ENCODE results near the gene PDCD4. TPM values are rescaled to one million over a fixed set of nuclear protein-coding genes. Genes with fewer than 3 reads are reported as not detected.

Gene PDCD4
- total and polyA plus RNA-seq, 2 donors (not counting 3 experiments of a cell fraction or from before 2014, with no cell fraction given) = 14.4 to 47.9 TPM

DNA sequence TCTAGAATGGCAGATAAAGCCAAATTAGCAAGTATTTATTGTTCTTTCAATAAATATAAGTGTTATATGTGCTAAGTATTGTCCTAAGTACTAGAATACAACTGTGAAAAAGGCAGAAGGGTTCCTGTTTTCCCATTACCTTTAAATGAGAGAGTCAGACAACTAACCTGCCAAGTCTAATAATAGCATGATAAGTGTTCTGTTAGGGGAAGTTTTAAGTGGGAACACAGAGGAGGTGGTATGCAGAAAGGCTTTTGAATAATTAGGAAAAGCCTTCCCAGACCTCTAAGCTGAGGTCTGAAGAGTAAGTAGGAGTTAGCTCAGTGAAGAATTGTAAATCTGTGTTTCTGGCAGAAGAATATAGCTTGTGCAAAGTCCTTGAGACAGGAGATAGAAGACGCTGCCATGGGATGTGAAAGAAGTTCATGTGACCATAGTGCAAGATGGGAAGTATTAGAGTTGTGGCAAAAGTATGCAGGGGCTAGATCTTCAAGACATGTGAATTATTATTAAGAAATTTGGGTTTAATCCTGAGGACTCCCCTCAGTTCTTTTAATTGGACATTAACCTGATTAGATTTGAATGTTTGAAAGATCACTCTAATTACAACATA is 60.1 kb downstream of the PDCD4 start:
- H3K27ac ChIP-seq (ENCODE audit: insufficient read depth, low read depth, low read length) = no peak overlapping the region
- no peak overlapping the region for H3K9ac ChIP-seq (replicated peaks; ENCODE audit: extremely low read depth, insufficient read depth, low read length)
- no peak overlapping the region for H3K4me3 ChIP-seq (replicated peaks in 1 of 3; ENCODE audit: insufficient read depth in 1 of 3, low read depth in 1 of 3, low read length in 3 of 3)
- dilution Hi-C loops (cut with MboI; ENCODE audit: extremely low pct_ligation_motif_present, low sequenced_read_pairs) = no loop called here
- no peak for DNase-seq (ENCODE audit: low read depth, low spot score)
- no TSS peak for BruUV-seq (replicated peaks)
- no peak for TF ChIP-seq FOS (IDR thresholded peaks at IDR 0.05; ENCODE audit: borderline replicate concordance, insufficient read depth, low read length)
- no peak for TF ChIP-seq POLR2AphosphoS5 (IDR thresholded peaks at IDR 0.05; ENCODE audit: insufficient read depth, low read depth, low read length)
- no peaks in the 10 kb centered on the region for H3K9me3 ChIP-seq (replicated peaks; ENCODE audit: control insufficient read depth, insufficient read depth, low read length)
- ChIA-PET CTCF (interaction anchor here (0.9 to 1.2 kb wide), 2 partner anchors 67 to 1206 kb away, joined by 3 read pairs; no protein-coding TSS in a partner anchor), POLR2A (no interaction called here)
- no peaks in the 10 kb centered on the region for H3K36me3 ChIP-seq (ENCODE audit: control insufficient read depth in 2 of 2, extremely low read depth in 1 of 2, insufficient read depth in 2 of 2, low read length in 2 of 2)
- H4K20me1 ChIP-seq (replicated peaks; ENCODE audit: control insufficient read depth, extremely low read depth, insufficient read depth, low read length) = peaks cover 14% of the 10 kb centered on the region
- no peaks in the 10 kb centered on the region for H3K27me3 ChIP-seq (ENCODE audit: control insufficient read depth in 2 of 2, insufficient read depth in 2 of 2, low read length in 2 of 2)
- intact Hi-C loops (cut with micrococcal nuclease) = no loop called here
- H3K79me2 ChIP-seq (ENCODE audit: control insufficient read depth, insufficient read depth, low read length) = peaks cover 78% of the 10 kb centered on the region
- H3K4me2 ChIP-seq (ENCODE audit: insufficient read depth, low read length) = no peak overlapping the region
- H3K9me1 ChIP-seq (replicated peaks; ENCODE audit: control insufficient read depth, extremely low read depth, insufficient read depth, low read length) = peaks cover 4% of the 10 kb centered on the region
- no peaks in the 10 kb centered on the region for H3K4me1 ChIP-seq (ENCODE audit: control insufficient read depth, extremely low read depth, insufficient read depth, low read length)
- no peak for FAIRE-seq
- H2AFZ ChIP-seq (ENCODE audit: low read depth, low read length) = no peak overlapping the region

DNA sequence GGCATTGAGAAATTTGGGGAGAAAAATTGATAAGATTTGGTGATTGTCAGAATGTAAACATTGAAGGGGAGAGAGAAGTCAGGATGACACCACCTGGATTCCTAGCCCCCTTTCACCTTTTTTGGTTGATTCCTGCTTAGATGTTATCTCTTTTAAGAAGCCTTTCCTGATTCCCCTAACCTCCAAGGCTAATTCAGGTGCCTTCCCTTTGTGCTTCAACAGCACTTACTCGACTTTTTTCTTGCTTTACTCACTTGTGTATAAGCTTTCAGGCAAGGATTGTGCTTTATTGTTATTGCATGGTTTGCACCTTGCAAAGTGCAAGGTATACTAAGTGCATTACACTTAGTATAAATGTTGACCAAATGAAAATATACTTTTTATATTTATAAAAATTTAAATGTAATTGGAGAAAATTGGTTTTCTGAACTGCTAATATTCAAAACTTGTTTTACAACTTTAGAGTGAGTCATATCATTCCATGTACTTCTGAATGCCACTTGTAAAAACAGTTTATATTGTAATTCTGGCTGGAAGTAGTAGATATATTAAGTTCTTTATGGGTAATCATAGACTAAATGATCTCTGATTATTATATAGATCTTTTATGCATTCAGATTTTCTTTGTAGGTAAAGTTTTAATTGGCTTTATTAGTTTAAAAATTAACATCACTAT is 60.9 kb downstream of the PDCD4 start:
- Histone ChIP-seq H3K4me3 (replicated peaks in 1 of 3; ENCODE audit: insufficient read depth in 1 of 3, low read depth in 1 of 3, low read length in 3 of 3) (no peak overlapping the region), H3K36me3 (ENCODE audit: control insufficient read depth in 2 of 2, extremely low read depth in 1 of 2, insufficient read depth in 2 of 2, low read length in 2 of 2) (no peaks in the 10 kb centered on the region), H4K20me1 (replicated peaks; ENCODE audit: control insufficient read depth, extremely low read depth, insufficient read depth, low read length) (peaks cover 12% of the 10 kb centered on the region), H3K4me2 (ENCODE audit: insufficient read depth, low read length) (no peak overlapping the region), H3K4me1 (ENCODE audit: control insufficient read depth, extremely low read depth, insufficient read depth, low read length) (no peaks in the 10 kb centered on the region), H2AFZ (ENCODE audit: low read depth, low read length) (no peak overlapping the region), H3K27ac (ENCODE audit: insufficient read depth, low read depth, low read length) (no peak overlapping the region), H3K9ac (replicated peaks; ENCODE audit: extremely low read depth, insufficient read depth, low read length) (no peak overlapping the region), H3K27me3 (ENCODE audit: control insufficient read depth in 2 of 2, insufficient read depth in 2 of 2, low read length in 2 of 2) (no peaks in the 10 kb centered on the region), H3K9me1 (replicated peaks; ENCODE audit: control insufficient read depth, extremely low read depth, insufficient read depth, low read length) (peaks cover 4% of the 10 kb centered on the region), H3K9me3 (replicated peaks; ENCODE audit: control insufficient read depth, insufficient read depth, low read length) (no peaks in the 10 kb centered on the region), H3K79me2 (ENCODE audit: control insufficient read depth, insufficient read depth, low read length) (peaks cover 78% of the 10 kb centered on the region)
- no TSS peak for BruUV-seq (replicated peaks)
- DNase-seq (ENCODE audit: low read depth, low spot score) (no peak), FAIRE-seq (no peak)
- CTCF ChIA-PET = interaction anchor here (0.7 to 1.2 kb wide), 3 partner anchors 34 to 1205 kb away, joined by 3 read pairs; no protein-coding TSS in a partner anchor
- dilution Hi-C loops (cut with MboI; ENCODE audit: extremely low pct_ligation_motif_present, low sequenced_read_pairs) (no loop called here), intact Hi-C loops (cut with micrococcal nuclease) (no loop called here)
- POLR2A ChIA-PET = no interaction called here
- no peak for TF ChIP-seq FOS (IDR thresholded peaks at IDR 0.05; ENCODE audit: borderline replicate concordance, insufficient read depth, low read length)
- TF ChIP-seq, protein P1, sequence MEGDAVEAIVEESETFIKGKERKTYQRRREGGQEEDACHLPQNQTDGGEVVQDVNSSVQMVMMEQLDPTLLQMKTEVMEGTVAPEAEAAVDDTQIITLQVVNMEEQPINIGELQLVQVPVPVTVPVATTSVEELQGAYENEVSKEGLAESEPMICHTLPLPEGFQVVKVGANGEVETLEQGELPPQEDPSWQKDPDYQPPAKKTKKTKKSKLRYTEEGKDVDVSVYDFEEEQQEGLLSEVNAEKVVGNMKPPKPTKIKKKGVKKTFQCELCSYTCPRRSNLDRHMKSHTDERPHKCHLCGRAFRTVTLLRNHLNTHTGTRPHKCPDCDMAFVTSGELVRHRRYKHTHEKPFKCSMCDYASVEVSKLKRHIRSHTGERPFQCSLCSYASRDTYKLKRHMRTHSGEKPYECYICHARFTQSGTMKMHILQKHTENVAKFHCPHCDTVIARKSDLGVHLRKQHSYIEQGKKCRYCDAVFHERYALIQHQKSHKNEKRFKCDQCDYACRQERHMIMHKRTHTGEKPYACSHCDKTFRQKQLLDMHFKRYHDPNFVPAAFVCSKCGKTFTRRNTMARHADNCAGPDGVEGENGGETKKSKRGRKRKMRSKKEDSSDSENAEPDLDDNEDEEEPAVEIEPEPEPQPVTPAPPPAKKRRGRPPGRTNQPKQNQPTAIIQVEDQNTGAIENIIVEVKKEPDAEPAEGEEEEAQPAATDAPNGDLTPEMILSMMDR (IDR thresholded peaks at IDR 0.05; ENCODE audit: extremely low read depth in 1 of 2, insufficient read depth in 1 of 2, low read depth in 1 of 2, low read length in 2 of 2) = no peak
- TF ChIP-seq GATA2 (IDR thresholded peaks at IDR 0.05; ENCODE audit: insufficient read depth, insufficient read length, low read depth, low read length) = no peak
- TF ChIP-seq EZH2 (IDR thresholded peaks at IDR 0.05; ENCODE audit: borderline replicate concordance, low read depth, low read length, severe bottlenecking) = no peak
- no peak for TF ChIP-seq MYC (IDR thresholded peaks at IDR 0.05; ENCODE audit: low read depth, low read length)
- TF ChIP-seq, protein P2, sequence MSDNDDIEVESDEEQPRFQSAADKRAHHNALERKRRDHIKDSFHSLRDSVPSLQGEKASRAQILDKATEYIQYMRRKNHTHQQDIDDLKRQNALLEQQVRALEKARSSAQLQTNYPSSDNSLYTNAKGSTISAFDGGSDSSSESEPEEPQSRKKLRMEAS (IDR thresholded peaks at IDR 0.05; ENCODE audit: insufficient read depth, insufficient read length) = no peak
- TF ChIP-seq JUN (IDR thresholded peaks at IDR 0.05; ENCODE audit: borderline replicate concordance, insufficient read depth, insufficient read length, low read depth) = no peak
- no peak for TF ChIP-seq POLR2AphosphoS5 (IDR thresholded peaks at IDR 0.05; ENCODE audit: insufficient read depth, low read depth, low read length)
- no peak for TF ChIP-seq POLR2A (IDR thresholded peaks at IDR 0.05; ENCODE audit: low read depth, low read length)

Measured in endothelial cell of umbilical vein (primary cell).